Stimulated activated CD8-positive, alpha-beta memory T cell treated with anti-CD3 and anti-CD28 coated beads, Interleukin-2, amount 100 ng/mL, for 48 hours (primary cell): ENCODE results near the gene NOX5.
"Not testable (repeated sequence)": the region's sequence is repeated elsewhere in the genome, so short reads cannot be mapped to it uniquely, and the experiment has no call there.

Experiments
- DNase-seq, 2 donors: peaks; one replicate each; pipeline ENCODE4 v3.0.0-alpha.2; 2020; ENCODE audit warnings: low read depth in 2 of 2

Gene NOX5

DNA sequence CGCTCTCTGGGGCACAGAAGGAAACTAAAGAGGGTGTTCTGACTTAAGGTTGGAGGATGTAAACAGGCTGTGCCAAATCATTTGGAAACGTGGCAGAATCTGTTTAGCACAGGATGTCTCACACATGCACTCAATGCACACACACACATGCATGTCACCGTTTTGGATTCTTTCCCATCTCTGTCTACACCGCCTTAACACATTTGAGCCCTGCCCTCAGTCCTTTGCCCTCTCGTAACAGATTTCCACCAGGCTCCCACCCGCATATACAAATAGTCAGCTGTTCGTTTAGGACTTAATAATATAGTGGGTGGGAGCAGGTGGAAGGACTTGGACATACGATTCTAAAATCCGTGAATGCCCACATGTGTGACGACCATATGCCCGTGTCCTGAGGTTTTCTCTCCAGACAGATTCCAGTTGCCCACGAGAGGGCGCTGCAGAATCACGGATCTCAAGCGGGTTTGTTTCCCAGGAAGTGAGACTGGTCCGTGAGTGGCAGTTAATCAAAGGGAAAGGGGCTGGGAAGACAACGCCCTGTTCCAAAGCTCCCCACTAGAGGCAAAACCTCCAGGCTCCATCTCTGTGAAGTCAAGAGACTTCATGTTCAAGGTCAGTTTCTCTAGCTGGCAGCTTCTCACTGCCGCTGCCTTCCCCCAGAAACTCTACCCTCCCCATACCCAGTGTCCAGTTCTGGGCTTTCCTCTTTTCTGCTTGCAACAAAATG is 44.5 kb downstream of the NOX5 start:
- peak; percentile 40 to 57 for DNase-seq

DNA sequence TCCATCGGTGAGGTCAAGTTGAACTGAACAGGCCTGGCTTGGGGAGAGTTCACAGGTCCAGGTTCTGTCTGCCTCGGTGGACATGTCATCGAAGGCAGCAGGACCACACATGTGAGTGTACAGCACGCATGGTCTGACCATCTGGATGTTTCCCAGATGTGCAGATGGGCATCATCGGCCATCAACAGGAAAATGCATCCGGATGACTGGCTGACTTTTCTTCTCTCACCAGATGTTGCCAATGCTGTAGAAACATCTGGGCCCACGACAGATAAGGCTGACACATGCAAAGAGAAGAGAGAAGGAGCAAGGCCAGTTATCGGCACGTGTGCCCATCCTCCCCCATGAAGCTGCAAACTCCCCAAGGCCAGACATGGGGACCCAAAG is 45.1 kb downstream of the NOX5 start:
- no peak for DNase-seq

DNA sequence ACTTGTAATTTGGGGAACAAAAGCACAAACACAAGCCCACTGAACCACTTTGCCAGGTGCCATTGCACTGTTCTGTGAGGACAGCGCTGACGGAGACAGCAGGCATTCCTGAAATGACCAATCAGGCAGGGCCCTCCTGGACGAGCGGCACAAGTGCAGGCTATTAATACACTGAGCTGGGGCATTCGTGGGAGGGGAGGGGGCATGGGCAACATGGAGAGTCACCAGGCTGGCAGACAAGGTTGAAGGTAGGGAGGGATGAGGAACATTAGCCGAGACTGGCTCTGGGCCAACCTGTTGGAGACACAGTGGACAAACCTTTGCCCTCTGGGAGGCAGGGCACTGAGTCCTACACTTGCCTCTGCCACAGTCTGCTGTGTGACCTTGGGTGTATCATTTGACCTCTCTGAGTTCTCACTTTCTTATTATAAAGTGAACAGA is 45.6 kb downstream of the NOX5 start:
- no peak for DNase-seq

DNA sequence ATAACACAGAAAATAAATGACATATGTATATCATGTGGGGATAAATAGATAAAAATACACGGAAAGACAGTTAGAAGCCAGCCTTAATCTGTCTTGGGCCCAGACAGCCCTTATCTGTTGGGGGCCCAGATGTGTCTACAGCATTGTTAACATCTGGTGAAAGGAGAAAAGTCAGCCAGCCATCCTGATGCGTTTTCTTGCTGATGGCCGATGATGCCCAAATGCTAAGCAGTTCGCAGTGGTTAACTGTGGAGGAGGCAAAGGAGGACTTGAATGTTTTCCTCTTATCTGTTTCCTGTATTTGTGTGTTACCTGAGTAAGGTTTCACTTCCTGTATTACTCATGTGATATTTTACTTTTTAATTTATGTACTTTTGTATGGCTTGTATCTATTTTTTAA is 46.2 kb downstream of the NOX5 start:
- no peak for DNase-seq

DNA sequence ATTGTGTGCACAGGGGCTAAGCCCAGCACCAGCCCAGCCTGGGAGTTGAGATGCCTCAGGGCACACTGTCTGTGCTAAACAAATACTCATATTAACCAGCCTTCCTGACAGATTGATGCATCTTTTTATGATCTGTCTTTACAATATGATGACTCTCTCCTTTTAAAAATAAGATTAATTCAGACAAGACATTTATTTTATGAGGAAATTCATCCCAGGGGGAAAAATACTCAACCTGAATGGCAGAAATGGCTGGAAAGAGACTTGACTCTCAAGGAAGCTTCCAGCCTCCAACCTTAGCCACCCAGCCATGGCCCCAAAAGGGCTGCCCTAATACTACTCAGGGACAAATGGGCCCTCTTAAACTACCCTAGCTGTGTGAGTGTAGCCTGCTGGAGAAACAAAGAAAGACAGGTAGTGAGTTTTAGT is 46.9 kb downstream of the NOX5 start:
- DNase-seq = no peak

DNA sequence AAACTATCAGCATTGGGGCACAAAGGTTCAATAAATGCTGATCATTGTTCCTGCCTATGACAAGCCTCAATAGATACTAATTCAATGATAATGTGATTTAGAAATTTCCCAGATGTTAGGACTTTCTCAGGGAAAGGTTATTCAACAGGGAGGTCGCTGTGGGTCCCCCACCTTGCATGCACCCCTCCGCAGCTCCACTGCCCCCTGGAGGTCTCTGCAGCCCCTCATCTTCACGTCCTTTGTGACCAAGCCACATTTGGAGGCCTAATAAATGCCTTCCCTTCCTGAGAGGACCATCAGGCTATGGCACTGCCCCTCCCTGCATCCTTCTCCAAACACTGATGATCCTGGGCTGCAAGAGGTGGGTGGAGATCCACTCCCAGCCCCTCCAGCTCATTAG is 50.2 kb downstream of the NOX5 start:
- no peak for DNase-seq

DNA sequence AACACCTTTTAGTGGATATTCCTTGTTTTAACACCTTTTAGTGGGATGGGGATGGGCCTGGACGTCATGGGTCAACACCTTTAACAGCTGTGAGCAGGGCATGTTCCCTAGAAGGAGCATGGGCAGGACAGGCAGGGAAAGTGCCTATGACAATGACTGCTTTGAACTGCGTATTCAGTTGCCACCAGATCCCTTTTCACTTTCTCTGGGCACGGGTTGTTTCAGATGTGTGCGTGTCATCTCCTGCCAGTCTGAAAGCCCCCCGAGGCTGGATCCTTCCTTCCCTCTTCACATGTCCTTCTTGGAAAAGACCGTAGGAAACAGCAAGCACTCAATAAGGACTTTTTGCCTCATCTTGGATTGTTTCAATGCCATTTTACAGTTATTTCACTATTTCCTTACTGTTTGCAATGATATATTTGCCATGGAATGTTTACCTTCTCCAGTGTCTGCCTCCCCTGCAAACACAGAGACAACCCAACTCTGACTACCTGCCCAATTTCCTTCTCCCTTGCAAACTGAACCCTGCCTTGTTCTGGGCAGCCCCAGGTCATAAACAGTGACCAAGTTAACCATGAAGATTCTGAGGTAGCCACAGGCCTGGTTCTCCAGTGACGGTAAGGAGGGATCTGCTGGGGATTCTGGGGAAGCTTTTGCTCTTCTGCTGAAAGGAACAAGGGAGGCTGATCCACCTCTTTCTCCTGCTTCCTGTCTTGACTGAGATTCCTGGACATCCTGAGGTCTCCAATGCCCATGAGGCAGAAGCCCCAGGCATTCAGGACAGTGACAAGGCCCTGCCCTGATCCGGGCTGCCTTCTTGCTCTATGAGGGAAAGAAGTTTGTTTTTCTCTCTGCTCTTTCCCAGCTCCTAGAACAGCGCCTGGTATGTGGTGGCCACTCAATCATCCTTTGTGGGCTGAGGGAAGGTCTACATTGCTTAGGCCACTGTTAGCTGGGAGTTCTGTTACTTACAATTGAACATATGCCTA is 51.8 kb downstream of the NOX5 start:
- no peak for DNase-seq

DNA sequence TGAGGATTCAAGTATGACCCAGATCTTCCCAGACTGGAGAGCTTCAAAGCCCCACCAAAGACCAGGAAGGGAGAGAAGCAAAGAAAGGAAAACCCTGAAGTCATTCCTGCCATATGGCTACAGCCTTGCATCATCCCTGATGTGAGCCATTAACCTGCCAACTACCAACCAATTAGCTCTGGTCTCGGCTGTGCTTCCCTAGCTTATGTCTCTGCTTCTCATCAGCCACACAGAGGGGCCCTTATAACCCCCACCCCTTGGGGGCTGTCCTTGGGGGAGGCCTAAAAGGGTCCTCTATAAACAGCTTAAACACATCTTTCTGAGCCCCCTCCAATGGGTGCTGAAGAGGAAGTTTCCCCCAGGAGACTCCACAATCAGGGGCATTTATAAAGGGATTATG is 52.8 kb downstream of the NOX5 start:
- DNase-seq = no peak

DNA sequence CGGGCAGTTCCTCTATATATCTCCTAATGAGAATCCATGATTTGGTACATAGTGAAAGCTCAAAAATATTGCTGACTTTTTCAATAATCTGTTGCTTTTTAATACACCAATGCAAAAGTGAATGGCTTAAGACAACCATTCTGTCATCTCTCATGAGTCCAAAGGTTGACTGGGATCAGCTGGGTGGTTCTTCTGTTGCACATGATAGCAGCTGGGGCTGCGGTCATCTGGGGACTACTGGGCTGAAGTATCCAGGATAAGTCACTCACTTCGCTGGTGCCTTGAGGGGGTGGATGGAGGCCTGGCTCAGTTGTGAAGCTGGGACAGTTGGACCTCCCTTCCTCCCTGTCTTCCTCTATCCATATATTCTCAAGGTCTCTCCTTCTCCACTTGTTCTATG is 53.7 kb downstream of the NOX5 start:
- DNase-seq = no peak

DNA sequence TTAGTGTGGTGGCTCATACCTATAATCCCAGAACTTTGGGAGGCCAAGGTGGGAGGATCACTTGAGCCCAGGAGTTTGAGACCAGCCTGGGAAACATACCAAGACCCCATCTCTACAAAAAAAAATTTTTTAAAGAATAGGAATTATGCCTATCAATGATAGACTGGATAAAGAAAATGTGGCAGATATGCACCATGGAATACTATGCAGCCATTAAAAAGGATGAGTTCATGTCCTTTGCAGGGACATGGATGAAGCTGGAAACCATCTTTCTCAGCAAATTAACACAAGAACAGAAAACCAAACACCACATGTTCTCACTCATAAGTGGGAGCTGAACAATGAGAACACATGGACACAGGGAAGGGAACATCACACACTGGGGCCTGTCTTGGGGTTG is 54.8 kb downstream of the NOX5 start:
- not testable (repeated sequence) for DNase-seq

DNA sequence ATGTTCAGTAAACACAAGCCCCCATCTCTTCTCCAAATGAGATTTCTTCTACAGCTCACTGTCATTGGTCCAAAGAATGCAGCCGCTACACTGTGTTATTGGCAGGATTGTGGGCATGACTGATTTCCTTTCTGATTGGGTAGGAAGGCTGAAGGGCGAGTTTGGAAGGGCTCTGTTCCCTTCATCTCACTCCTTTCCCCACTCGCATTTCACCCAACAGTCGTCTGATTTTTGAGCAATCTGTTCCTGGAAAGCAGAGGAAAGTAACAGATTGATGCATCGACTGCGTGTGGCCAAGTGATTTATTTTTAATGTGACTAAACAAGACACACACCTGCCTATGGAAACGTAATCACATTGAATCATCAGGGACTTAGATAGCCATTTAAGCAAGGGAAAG is 55.5 kb downstream of the NOX5 start:
- DNase-seq = no peak

DNA sequence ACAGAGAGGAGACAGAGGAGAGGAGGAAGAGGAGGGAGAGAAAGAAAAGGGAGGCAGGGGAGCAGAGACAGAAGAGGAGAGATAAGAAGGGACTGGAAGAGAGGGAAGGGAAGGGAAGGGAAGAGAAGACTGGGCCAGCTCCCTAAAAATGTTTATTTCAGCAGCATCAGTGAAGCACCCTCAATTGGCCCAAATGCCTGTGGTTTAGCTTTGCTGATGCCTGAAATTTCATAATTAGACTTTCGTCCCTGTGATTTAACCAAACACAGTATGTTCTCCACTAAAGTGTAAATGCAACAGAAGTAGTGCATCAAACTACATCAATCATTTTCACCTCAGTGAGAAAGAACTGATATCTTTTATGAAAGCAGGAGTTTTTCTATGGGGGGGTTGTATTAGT is 55.9 kb downstream of the NOX5 start:
- no peak for DNase-seq

DNA sequence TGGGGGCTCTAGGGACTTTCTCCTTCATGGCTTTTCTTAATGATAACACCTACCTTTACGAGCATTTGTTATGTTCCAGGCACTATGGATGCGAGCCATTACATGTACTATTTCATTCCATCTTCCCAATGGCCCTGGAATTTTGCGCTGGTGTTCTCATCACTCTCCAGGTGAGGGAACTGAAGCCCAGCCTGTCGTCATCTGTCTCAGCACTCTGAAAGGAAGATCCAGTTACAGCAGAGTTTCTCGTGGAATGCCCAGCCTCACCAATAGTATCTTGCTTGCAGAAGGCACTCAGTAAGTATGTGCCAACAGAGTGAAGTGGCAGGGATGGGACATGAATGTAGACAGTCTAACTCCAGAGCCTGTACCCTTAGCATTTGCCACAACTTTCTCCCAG is 56.8 kb downstream of the NOX5 start:
- no peak for DNase-seq

DNA sequence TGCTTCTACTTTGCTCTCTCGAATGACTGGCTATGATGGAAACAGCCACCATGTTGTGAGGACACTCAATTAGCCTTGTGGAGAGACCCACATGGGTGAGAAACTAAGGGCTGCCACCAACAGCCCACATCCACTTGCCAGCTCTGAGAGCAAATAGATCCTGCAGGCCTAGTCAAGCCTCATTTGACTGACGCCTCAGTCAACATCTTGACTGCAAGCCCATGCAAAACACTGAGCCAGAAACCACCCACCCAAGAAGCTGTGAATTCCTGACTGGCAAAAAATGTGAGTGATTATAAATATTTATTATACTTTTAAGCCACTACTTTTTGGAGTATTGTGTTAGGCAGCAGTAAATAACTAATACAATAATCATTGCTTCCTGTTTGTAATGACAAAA is 58.4 kb downstream of the NOX5 start:
- DNase-seq = no peak

DNA sequence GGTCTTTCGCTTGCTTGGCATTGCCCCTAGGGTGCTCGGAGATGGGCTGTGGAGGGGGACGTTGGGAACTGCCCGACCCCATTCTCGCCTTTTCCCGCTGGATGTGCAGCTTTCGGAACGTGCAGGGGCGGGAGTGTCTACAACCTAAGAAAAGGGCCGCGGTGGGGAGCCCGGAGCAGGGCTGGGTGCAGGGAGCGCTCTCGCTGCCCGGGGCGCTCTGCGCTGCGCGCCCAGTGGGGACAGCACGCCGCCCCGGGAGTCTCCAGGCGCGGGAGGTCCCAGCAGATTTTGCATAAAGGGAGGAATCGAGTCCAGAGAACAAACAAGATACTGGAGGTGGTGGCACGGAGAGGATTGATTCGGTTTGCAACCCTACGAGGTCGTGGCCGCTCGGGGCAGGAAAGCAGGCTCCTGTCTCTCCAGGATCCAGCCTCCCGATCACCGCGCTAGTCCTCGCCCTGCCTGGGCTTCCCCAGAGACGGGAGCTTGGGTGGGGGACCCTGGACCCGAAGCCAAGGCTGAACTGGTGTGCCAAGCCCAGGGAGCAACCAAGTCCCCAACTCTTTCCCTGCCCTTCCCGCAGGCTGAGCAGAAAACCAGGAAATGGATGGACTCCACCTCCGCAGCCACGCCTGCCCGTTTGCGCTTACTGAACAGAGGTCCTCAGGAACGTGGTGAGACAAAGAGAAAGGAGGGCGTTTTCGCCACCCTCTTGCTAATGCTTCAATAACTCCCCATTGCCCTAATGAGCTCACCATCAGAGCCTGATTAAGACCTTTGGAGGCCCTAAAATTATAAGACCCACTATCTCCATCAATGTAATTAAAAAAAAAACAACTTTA is 59.7 kb downstream of the NOX5 start:
- no peak for DNase-seq

DNA sequence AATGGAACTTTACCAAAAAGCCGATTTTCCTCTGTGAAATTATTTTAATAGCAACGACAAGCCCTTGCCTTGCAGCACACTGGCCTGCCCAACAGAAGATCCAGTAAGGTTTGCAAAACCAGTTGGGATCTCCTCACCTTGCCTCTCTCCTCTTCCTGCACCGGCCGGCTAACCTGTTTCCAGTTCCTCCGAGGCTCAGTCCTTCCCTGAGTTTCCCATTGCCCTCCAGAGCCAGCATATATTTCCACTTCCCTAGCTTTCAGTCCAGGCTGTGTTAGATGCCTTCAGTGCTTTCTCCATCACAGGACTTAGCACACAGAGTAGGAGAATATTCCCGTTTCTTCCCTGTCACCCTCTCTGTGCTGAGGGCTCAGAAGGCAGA is 60.3 kb downstream of the NOX5 start:
- no peak for DNase-seq

DNA sequence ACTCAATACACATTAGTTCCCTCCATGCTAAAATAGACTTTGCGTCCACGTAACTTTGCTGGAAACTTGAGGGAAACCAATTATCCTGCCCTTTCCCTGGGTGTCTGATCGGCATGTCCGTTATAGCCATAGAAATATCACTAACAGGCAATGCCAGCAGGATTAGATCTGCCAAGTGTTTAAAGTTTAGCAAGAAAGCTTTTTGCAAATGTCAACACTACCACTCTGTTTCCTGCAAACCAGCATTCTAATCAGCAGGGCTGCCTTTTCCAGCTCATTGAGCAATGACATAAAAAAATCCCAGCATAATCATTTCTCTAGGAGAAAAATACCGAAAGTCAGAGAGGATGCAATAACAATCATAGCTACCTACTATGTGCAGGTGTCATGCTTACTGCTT is 60.9 kb downstream of the NOX5 start:
- DNase-seq = no peak

DNA sequence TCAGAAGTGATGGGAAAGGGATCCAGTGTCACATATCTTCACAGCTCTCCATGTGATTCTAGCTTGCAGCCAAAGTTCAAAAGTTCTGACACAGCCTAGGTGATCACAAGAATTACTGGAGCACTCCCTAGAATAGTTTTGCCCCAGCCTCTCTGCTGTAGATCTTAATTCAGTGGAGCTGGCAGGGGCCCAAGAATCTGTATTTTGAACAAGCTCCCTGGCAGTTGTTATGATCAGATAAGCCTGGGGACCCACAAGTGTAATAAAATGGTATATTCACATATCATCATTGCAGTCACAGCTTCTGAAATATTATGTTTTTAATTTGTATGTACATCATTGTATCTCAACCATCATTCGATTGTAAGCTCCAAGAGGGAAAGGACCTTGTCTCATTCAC is 62.3 kb downstream of the NOX5 start:
- no peak for DNase-seq

DNA sequence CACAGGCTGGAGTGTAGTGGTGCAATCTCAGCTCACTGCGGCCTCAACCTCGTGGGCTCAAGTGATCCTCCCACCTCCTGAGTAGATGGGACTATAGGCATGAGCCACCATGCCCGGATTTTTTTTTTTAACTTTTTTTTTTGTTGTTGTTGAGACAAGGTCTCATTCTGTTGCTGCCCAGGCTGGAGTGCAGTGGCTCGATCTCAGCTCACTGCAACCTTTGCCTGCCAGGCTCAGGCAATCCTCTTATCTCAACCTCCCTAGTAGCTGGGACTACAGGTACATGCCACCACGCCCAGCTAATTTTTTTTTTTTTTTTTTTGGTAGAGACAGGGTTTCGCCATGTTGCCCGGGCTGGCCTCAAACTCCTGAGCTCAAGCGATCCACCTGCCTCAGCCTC is 64.1 kb downstream of the NOX5 start:
- no peak for DNase-seq

DNA sequence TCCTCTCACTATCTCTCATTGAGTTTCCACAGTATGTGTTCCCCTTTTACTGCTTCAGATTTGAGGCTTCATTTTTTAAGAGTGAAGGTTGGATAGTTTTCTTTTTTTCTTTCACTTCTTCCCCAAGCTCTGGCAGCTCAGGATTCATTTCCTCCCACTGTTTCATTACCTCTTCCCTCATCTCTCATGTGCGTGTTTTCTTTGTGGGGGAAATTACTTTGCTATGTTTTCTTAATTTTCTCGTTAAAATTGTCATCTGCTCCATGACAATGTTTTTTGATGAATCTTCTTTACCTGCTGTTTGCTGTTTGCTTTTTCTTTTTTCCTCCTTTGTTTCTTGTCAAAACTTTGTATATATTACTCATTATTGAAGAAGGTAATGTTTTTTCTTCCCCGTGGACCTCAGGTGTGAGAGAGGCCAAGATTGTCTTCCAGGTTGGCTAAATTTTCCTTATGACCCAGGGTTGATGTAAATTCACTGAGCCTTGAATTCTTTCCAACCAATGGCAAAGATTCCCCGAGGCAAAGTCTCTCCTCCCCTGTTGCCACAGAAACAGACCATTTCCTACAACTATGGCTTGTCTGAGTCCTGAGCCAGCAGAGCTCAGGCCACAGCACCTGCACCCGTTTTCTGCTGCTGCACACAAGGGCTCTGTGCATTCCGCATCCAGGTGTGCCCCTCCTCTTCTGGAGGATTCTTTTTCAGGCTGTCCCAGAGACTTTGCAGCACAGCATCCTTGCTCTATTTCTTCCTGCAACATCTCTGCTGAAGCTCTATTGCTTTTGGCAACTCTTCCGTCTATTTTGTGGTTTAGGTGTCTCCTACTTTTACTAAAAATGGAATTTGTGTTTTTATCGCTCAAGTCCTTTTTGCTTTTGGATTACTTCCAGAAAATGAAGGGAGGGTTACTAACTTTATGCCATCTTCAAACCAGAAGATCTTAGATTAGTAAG is 66.1 kb downstream of the NOX5 start:
- no peak for DNase-seq
